A673 (cell line): ENCODE data around the gene BICC1. TPM values are rescaled to one million over a fixed set of nuclear protein-coding genes. Genes with fewer than 3 reads are reported as not detected.

Source experiments
- BruUV-seq: library from RNA; stranded (reverse); fragments of 400-500 nt; replicated peaks from 2 replicates; lab custom pipeline; 2021; lab: Mats Ljungman, UMichigan
- CTCF ChIA-PET: fragments of 300-600 bp; sonication (Branson Sonifier 250); formaldehyde crosslinking; loops from one replicate; lab custom pipeline; 2022; ENCODE audit warnings: antibody characterized with exemption; lab: Charles Lee
- POLR2A ChIA-PET: fragments of 300-600 bp; sonication (Branson Sonifier 250); formaldehyde crosslinking; loops from one replicate; lab custom pipeline; 2022; ENCODE audit warnings: antibody characterized with exemption; ENCODE audit not compliant: low non-redundant PET; lab: Charles Lee
- DNase-seq: peaks from one replicate; pipeline ENCODE4 v3.0.0-alpha.2; 2015; ENCODE audit warnings: low spot score
- H3K27ac ChIP-seq: fragments of 200-600 bp; sonication (generic); 2 replicates; pipeline ENCODE4 v1.5.1; 2016; ENCODE audit warnings: mixed run types, low read depth, mild to moderate bottlenecking, mixed read lengths, antibody characterized with exemption, low read length; ENCODE audit not compliant: poor library complexity, severe bottlenecking
- H3K27me3 ChIP-seq: fragments of 200-600 bp; sonication (generic); replicated peaks from 2 replicates; pipeline ENCODE4 v1.6.1; 2017; ENCODE audit warnings: mixed run types, low read depth, mild to moderate bottlenecking, mixed read lengths, antibody characterized with exemption, low read length; ENCODE audit not compliant: insufficient read depth, poor library complexity
- H3K36me3 ChIP-seq: fragments of 200-600 bp; sonication (generic); 2 replicates; pipeline ENCODE4 v1.6.1; 2016; ENCODE audit warnings: mixed run types, mild to moderate bottlenecking, mixed read lengths, antibody characterized with exemption, low read length; ENCODE audit not compliant: insufficient read depth, poor library complexity, severe bottlenecking
- H3K4me1 ChIP-seq: fragments of 200-600 bp; sonication (generic); 2 replicates; pipeline ENCODE4 v1.6.1; 2017; ENCODE audit warnings: mixed run types, mild to moderate bottlenecking, mixed read lengths, antibody characterized with exemption, low read length; ENCODE audit not compliant: insufficient read depth, poor library complexity, severe bottlenecking
- H3K4me3 ChIP-seq: fragments of 200-600 bp; sonication (generic); 2 replicates; pipeline ENCODE4 v1.5.1; 2016; ENCODE audit warnings: low read depth, mixed run types, mild to moderate bottlenecking, mixed read lengths, low read length; ENCODE audit not compliant: poor library complexity, severe bottlenecking
- H3K9me3 ChIP-seq: fragments of 200-600 bp; sonication (generic); 2 replicates; pipeline ENCODE4 v1.6.1; 2016; ENCODE audit warnings: mixed run types, low read depth, mild to moderate bottlenecking, mixed read lengths, antibody characterized with exemption, low read length; ENCODE audit not compliant: poor library complexity, severe bottlenecking
- CTCF ChIP-seq: fragments of 300-800, 200-600 bp; sonication (generic); conservative IDR thresholded peaks from 2 replicates; pipeline ENCODE4 v1.5.1; 2017; ENCODE audit warnings: low read depth, mild to moderate bottlenecking, antibody characterized with exemption, low read length, moderate library complexity, mixed read lengths
- EZH2 ChIP-seq: fragments of 200-600 bp; sonication (generic); IDR thresholded peaks from 2 replicates; pipeline ENCODE4 v1.6.1; 2017; ENCODE audit warnings: borderline replicate concordance, low read depth, mild to moderate bottlenecking, mixed read lengths, antibody characterized with exemption, low read length; ENCODE audit not compliant: poor library complexity, severe bottlenecking
- intact Hi-C: fragments of 100-400 bp; cut with micrococcal nuclease; formaldehyde crosslinking; loops from one replicate; pipeline ENCODE4 v1.10.0; 2022; ENCODE audit not compliant: unreplicated experiment
- total RNA-seq: library from RNA; stranded (reverse); gene quantifications from 2 replicates; pipeline ENCODE4 v1.2.3, GENCODE V29; 2021

BICC1 gene
- total RNA-seq, 1 experiment from 2014 or later: 1.6 TPM

GRCh38 chr10:58755340-58755610, 242.6 kb downstream of the BICC1 start:
- CTCF ChIA-PET: no interaction called here
- Histone ChIP-seq H3K9me3 (no peaks in the 10 kb centered on the region), H3K27me3 (no peaks in the 10 kb centered on the region), H3K4me1 (no peaks in the 10 kb centered on the region), H3K36me3 (no peaks in the 10 kb centered on the region), H3K27ac (no peak overlapping the region), H3K4me3 (no peak overlapping the region)
- DNase-seq: no peak
- POLR2A ChIA-PET: no interaction called here
- BruUV-seq: no TSS peak
- no peak for TF ChIP-seq EZH2
- no peak for TF ChIP-seq CTCF
- intact Hi-C loops: no loop called here

- CTCF ChIA-PET: no interaction called here
- H3K9me3 ChIP-seq: no peaks in the 10 kb centered on the region
- TF ChIP-seq CTCF (no peak), EZH2 (no peak)
- intact Hi-C loops: no loop called here
- H3K36me3 ChIP-seq: no peaks in the 10 kb centered on the region
- no peak for DNase-seq
- POLR2A ChIA-PET: no interaction called here
- H3K27ac ChIP-seq: no peak overlapping the region
- no peak overlapping the region for H3K4me3 ChIP-seq
- no peaks in the 10 kb centered on the region for H3K27me3 ChIP-seq
- no peaks in the 10 kb centered on the region for H3K4me1 ChIP-seq
- BruUV-seq: no TSS peak
Observed at GRCh38 chr10:58755677-58756076, 243.0 kb downstream of the BICC1 start.

- BruUV-seq: no TSS peak
- Histone ChIP-seq H3K9me3 (no peaks in the 10 kb centered on the region), H3K36me3 (no peaks in the 10 kb centered on the region), H3K4me1 (no peaks in the 10 kb centered on the region), H3K4me3 (no peak overlapping the region), H3K27me3 (no peaks in the 10 kb centered on the region), H3K27ac (no peak overlapping the region)
- ChIA-PET CTCF (no interaction called here), POLR2A (no interaction called here)
- DNase-seq: no peak
- intact Hi-C loops: no loop called here
- TF ChIP-seq EZH2 (no peak), CTCF (no peak)
Observed at GRCh38 chr10:58756130-58756719, 243.6 kb downstream of the BICC1 start.
